Activated T-helper 1 cell treated with anti-CD3 and anti-CD28 coated beads, Interleukin-12 subunit alpha, Interleukin-12 subunit beta, Interleukin-2, Interleukin-4 antibody, amounts not matched to agents 30 ng/mL and 10 ng/mL and 1 ng/mL, durations not matched to agents 14 hours and 24 hours and 36 hours (primary cell): ENCODE results near the gene BCAP31. TPM values are rescaled to one million over a fixed set of nuclear protein-coding genes. Genes with fewer than 3 reads are reported as not detected.
"Not testable (repeated sequence)": the region's sequence is repeated elsewhere in the genome, so short reads cannot be mapped to it uniquely, and the experiment has no call there.

Source experiments
- DNase-seq: peaks from one replicate; pipeline ENCODE4 v3.0.0; 2021; ENCODE audit warnings: low spot score
- H3K27ac Mint-ChIP-seq: one replicate; pipeline ENCODE4 v1.8.0; 2021; ENCODE audit warnings: mild to moderate bottlenecking, mixed read lengths
- H3K27me3 Mint-ChIP-seq: one replicate; pipeline ENCODE4 v1.8.0; 2022; ENCODE audit warnings: mild to moderate bottlenecking, moderate library complexity, mixed read lengths; ENCODE audit not compliant: insufficient read depth
- H3K36me3 Mint-ChIP-seq: one replicate; pipeline ENCODE4 v1.8.0; 2021; ENCODE audit warnings: low read depth, mixed read lengths
- H3K4me1 Mint-ChIP-seq: one replicate; pipeline ENCODE4 v1.8.0; 2021; ENCODE audit warnings: low read depth, mixed read lengths
- H3K4me3 Mint-ChIP-seq: one replicate; pipeline ENCODE4 v1.8.0; 2021; ENCODE audit warnings: mild to moderate bottlenecking, moderate library complexity, mixed read lengths
- H3K9me3 Mint-ChIP-seq: one replicate; pipeline ENCODE4 v1.8.0; 2021; ENCODE audit warnings: mixed read lengths
- intact Hi-C: fragments of 100-400 bp; cut with micrococcal nuclease; formaldehyde crosslinking; loops from one replicate; pipeline ENCODE4 v1.15.1; 2024
- total RNA-seq: library from RNA; stranded (reverse); gene quantifications from 2 replicates; pipeline ENCODE4 v1.2.3, GENCODE V29; 2022

Gene BCAP31
- total RNA-seq, 1 donor from 2014 or later: 156 TPM

- H3K9me3 Mint-ChIP-seq, DNase-seq, H3K4me3 Mint-ChIP-seq, H3K27ac Mint-ChIP-seq, H3K36me3 Mint-ChIP-seq, intact Hi-C loops, H3K4me1 Mint-ChIP-seq: not testable (repeated sequence)
- H3K27me3 Mint-ChIP-seq: peaks cover 12% of the 10 kb centered on the region
Measured at GRCh38 chrX:153746991-153747390, 22.8 kb upstream of the BCAP31 start.

GRCh38 chrX:153746359-153746758, 22.2 kb upstream of the BCAP31 start:
- H3K36me3 Mint-ChIP-seq: no peaks in the 10 kb centered on the region
- H3K27ac Mint-ChIP-seq: no peak overlapping the region
- H3K4me1 Mint-ChIP-seq: peaks cover under 1% of the 10 kb centered on the region
- intact Hi-C loops: no loop called here
- H3K9me3 Mint-ChIP-seq: no peaks in the 10 kb centered on the region
- H3K27me3 Mint-ChIP-seq: peaks cover 12% of the 10 kb centered on the region
- H3K4me3 Mint-ChIP-seq: no peak overlapping the region
- no peak for DNase-seq

DNA sequence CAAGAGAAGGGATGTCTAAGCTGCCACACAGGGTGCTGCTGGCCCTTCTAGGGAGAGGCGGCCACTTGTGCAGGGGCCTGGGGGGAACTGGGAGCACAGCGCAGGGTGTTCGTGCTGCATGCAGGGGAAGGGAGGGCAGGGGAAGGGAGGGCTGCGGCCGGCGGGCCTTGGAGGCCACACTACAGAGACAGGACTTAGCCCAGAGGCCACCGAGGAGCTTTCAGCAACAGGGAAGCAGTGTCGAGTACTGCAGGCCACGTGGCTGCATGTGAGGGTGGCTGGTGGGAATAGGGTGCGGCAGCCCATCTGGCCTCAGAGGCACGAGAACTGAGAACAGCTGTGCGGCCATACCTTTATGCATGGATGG, 20.9 kb upstream of the BCAP31 start:
- peaks cover 11% of the 10 kb centered on the region for H3K4me1 Mint-ChIP-seq
- intact Hi-C loops, H3K9me3 Mint-ChIP-seq, H3K36me3 Mint-ChIP-seq, H3K27ac Mint-ChIP-seq, DNase-seq, H3K27me3 Mint-ChIP-seq, H3K4me3 Mint-ChIP-seq: not testable (repeated sequence)

DNA sequence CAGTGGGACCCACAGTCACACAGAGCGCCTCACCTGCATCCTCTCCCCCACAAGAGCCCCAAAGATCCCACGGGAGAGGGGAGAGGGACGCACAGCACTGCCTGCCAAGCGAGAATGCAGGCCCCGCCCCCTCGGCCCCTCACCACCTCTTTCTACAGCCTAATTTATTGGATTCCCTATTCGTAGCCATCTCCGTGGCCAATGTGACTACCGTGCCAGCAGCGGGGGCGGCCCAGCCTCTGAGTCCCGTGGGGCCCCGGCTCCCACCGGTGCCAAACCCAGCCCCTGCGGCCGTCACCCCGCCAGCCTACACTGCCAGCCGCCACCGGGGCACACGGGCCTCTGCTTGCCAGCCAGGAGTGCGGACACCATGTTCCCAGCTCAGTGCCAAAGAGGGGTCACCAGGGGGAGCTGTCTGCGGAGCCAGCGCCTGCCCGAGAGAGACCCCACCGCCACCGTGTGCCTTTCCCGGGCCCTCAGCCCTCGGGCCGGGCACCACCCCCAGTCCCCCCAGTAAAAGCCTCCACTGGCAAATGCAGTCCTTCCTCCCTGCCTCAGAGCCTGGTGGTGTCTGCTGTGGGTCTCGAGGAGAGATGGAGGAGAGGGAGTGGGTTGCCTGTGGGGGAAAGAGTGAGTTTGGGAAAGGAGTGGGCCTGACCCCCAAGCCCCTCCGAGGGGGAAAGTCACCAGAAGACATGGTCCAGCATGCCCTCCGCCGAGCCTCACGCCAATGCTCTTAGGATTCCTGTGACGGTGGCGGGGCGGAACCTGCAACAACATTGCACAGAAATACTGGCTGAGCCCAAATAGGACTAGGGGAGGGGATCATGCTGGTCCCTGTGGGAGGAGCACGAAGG, 20.3 kb upstream of the BCAP31 start:
- H3K4me3 Mint-ChIP-seq: no peak overlapping the region

DNA sequence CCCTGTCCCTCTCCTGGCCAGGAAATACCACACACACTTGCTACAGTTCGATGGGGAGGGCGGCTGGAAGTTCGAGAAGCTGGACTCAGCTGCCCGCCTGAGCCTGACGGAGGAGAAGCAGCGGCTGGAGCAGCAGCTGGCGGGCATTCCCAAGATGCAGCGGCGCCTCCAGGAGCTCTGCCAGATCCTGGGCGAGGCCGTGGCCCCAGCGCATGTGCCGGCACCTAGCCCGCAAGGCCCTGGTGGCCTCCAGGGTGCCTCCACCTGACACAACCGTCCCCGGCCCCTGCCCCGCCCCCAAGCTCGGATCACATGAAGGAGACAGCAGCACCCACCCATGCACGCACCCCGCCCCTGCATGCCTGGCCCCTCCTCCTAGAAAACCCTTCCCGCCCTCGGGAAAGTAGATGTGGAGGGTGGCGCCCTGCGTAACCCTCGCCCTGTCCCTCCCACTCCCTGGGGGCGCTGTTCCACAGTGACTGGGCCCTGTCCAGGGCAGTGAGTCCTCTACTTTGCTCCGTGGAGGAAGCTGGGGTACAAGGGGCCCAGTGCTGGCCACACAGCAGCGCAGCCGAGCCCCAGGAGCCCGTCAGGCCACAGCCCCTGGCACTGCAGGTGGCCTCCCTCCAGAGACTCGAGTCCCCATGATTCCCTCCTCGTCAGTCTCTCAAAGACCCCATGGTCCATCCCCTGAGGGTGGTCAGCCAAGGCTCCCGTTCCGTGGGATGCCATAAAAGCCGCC, 19.5 kb upstream of the BCAP31 start:
- H3K27ac Mint-ChIP-seq, H3K4me3 Mint-ChIP-seq, H3K9me3 Mint-ChIP-seq, H3K36me3 Mint-ChIP-seq, DNase-seq, intact Hi-C loops, H3K27me3 Mint-ChIP-seq: not testable (repeated sequence)
- H3K4me1 Mint-ChIP-seq: peaks cover 11% of the 10 kb centered on the region

More for the DNA sequence above, 20.3 kb upstream of the BCAP31 start:
- H3K9me3 Mint-ChIP-seq: no peaks in the 10 kb centered on the region
- peaks cover 4% of the 10 kb centered on the region for H3K36me3 Mint-ChIP-seq
- peaks cover 7% of the 10 kb centered on the region for H3K27me3 Mint-ChIP-seq
- no peak overlapping the region for H3K27ac Mint-ChIP-seq
- DNase-seq: no peak
- H3K4me1 Mint-ChIP-seq: peaks cover 11% of the 10 kb centered on the region
- intact Hi-C loops: no loop called here

- DNase-seq, H3K4me3 Mint-ChIP-seq, H3K27ac Mint-ChIP-seq, H3K27me3 Mint-ChIP-seq, intact Hi-C loops, H3K36me3 Mint-ChIP-seq, H3K9me3 Mint-ChIP-seq: not testable (repeated sequence)
- peaks cover 11% of the 10 kb centered on the region for H3K4me1 Mint-ChIP-seq
Measured at GRCh38 chrX:153742796-153743467, 18.7 kb upstream of the BCAP31 start.

DNA sequence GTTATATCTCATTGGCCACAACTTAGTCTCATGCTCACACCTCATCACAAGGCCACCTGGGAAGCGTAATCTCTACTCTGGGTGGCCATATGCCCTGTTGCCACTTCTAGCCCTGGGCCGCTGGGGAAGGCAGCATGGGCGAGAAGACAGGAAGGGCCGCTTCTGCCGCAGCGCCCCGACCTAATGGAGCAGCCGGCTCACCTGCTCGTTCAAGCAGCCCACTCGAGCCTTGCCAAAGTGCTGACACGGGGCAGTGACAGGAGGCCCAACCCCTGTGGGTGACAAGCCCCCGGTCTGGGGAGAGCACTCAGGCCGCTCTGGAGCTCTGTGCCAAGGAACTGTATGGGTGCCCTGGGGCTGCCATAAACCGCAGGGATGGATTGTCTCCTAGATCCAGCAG, 17.9 kb upstream of the BCAP31 start:
- intact Hi-C loops: not testable (repeated sequence)

GRCh38 chrX:153741446-153741845, 17.3 kb upstream of the BCAP31 start:
- intact Hi-C loops: no loop called here
- Mint-ChIP-seq H3K27me3 (peaks cover 7% of the 10 kb centered on the region), H3K9me3 (no peaks in the 10 kb centered on the region), H3K27ac (no peak overlapping the region), H3K36me3 (peaks cover 8% of the 10 kb centered on the region), H3K4me3 (peak overlapping the region; percentile 54), H3K4me1 (peaks cover 11% of the 10 kb centered on the region)
- no peak for DNase-seq

More for the DNA sequence above, 17.9 kb upstream of the BCAP31 start:
- not testable (repeated sequence) for H3K27ac Mint-ChIP-seq, H3K27me3 Mint-ChIP-seq, H3K9me3 Mint-ChIP-seq, H3K36me3 Mint-ChIP-seq, DNase-seq, H3K4me3 Mint-ChIP-seq
- H3K4me1 Mint-ChIP-seq: peaks cover 11% of the 10 kb centered on the region

DNA sequence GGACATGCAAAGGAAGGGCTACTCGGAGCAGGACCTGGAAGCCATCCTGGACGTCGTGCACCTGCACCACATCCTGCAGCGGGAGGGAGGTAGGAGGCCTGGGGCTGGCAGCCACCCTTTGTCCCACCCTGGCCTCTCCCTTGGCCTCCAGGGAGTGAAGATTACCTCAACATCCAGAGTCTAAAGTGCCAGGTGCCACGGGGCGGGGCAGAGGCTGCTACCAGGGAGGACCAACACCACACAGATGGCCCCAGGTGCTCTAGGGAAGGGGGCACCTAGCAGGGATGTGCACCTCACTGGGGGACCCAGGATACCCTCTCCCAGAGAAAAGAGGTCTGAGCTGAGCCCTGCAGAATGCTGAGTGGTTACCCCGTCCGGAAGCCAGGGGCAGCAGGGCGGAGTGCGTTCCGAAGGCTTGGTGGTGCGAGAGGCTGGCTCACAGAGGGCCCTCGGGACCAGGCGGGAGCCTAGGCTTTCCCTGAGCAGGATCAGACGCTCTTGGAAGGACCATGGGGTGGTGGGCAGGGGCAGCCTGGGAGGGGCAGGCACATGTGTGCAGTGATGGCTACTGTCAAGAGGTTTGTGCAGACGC, 16.5 kb upstream of the BCAP31 start:
- Mint-ChIP-seq H3K4me1 (peaks cover 12% of the 10 kb centered on the region), H3K9me3 (no peaks in the 10 kb centered on the region), H3K27me3 (peaks cover 4% of the 10 kb centered on the region), H3K4me3 (peak overlapping the region; percentile 73), H3K27ac (peak overlapping the region; percentile 44), H3K36me3 (peaks cover 9% of the 10 kb centered on the region)
- intact Hi-C loops: no loop called here
- DNase-seq: no peak

DNA sequence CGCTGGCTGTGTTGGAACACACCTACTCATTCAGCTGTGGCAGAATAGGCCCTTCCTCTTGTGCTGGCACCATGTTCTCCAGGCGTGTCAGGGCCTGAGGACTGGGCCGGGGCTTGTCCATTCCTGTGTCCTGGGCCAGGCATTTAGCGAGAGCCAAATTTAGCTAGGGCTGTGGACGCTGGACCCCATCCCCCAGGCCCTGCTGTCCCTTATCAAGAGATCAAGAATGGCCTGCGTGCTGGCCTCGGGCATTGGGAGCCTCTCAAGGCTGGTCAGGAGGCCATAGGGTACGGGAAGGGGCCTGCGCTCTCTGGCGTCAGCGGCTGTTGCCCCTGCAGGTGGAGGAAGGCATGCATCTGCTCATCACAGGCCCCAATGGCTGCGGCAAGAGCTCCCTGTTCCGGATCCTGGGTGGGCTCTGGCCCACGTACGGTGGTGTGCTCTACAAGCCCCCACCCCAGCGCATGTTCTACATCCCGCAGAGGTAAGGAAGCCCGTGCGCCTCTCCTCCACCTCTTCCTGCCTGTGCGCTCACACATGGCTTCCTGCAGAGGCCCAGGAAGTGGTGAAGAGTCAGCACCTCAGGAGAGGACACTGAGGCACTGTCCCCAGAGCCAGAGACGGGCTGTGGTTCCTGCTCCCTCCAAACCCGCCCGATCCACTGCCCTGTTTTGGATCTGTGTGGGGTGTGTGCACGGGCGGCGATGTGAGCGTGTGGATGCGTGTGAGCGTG, 15.7 kb upstream of the BCAP31 start:
- H3K27ac Mint-ChIP-seq: peak overlapping the region; percentile 88
- H3K36me3 Mint-ChIP-seq: peaks cover 17% of the 10 kb centered on the region
- H3K9me3 Mint-ChIP-seq: no peaks in the 10 kb centered on the region
- peaks cover 4% of the 10 kb centered on the region for H3K27me3 Mint-ChIP-seq
- intact Hi-C loops: no loop called here
- peak; percentile 18 for DNase-seq
- peaks cover 20% of the 10 kb centered on the region for H3K4me1 Mint-ChIP-seq
- peak overlapping the region; percentile 73 for H3K4me3 Mint-ChIP-seq

DNA sequence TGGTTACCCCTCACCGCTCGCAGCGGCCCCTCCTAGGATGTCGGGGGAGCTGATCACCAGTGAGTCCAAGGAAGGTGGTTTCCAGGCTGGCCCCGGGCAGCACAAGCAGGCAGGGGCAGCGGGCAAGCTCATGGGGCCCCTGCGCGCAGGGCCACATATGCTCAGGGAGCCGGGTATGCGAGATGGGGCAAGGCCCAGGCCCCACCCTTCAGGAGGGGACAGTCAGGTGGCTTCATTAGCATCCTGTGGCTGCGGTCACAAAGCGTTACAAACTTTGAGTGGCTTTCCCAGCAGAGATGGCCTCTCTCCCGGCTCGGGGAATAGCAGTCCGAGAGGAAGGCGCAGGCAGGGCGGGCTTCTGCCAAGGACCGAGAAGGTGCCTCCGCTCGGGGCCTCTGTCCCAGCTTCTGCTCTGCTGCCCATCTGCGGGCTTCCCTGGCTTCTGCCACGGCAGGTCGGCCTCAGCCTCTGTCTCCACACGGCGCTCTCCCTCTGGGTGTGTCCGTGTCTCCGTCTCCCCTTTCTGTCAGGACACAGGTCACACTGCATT, 13.9 kb upstream of the BCAP31 start:
- Mint-ChIP-seq H3K36me3 (peaks cover 22% of the 10 kb centered on the region), H3K27me3 (no peaks in the 10 kb centered on the region), H3K9me3 (no peaks in the 10 kb centered on the region), H3K4me3 (no peak overlapping the region), H3K4me1 (peaks cover 23% of the 10 kb centered on the region), H3K27ac (no peak overlapping the region)
- no peak for DNase-seq
- intact Hi-C loops: no loop called here

GRCh38 chrX:153736871-153737441, 12.8 kb upstream of the BCAP31 start:
- Mint-ChIP-seq H3K4me1 (peaks cover 26% of the 10 kb centered on the region), H3K36me3 (peaks cover 24% of the 10 kb centered on the region), H3K27me3 (no peaks in the 10 kb centered on the region), H3K9me3 (peaks cover under 1% of the 10 kb centered on the region), H3K4me3 (no peak overlapping the region), H3K27ac (no peak overlapping the region)
- intact Hi-C loops: no loop called here
- DNase-seq: no peak
